Suppressor macrophage treated with lipopolysaccharide for 4 hours (primary cell): ENCODE results near the gene PLPPR2.
"Not testable (repeated sequence)": the region's sequence is repeated elsewhere in the genome, so short reads cannot be mapped to it uniquely, and the experiment has no call there.

ENCODE experiments used
- DNase-seq: peaks from one replicate; pipeline ENCODE4 v3.0.0-alpha.2; 2020

PLPPR2 gene

GRCh38 chr19:11355160-11356073 lies at the start of gene PLPPR2:
Gene PLPPR2 (plus strand): TSS chr19:11355432. CDS start chr19:11357674, 2,242 bp downstream.
- DNase-seq = peak; percentile 95

- no peak for DNase-seq
Measured at GRCh38 chr19:11306337-11306736, 48.9 kb upstream of the PLPPR2 start.

GRCh38 chr19:11320278-11320995 lies 34.8 kb upstream of the PLPPR2 start:
- not testable (repeated sequence) for DNase-seq

- no peak for DNase-seq
Measured at GRCh38 chr19:11321191-11322126, 33.8 kb upstream of the PLPPR2 start.

- peak; percentile 53 for DNase-seq
Measured at GRCh38 chr19:11322269-11323024, 32.8 kb upstream of the PLPPR2 start.

GRCh38 chr19:11323601-11324078 lies 31.6 kb upstream of the PLPPR2 start:
- no peak for DNase-seq

GRCh38 chr19:11324079-11324661 lies 31.1 kb upstream of the PLPPR2 start:
- DNase-seq = peak; percentile 86

- DNase-seq = no peak
Measured at GRCh38 chr19:11324748-11325389, 30.4 kb upstream of the PLPPR2 start.

- no peak for DNase-seq
Measured at GRCh38 chr19:11325544-11325943, 29.7 kb upstream of the PLPPR2 start.

- DNase-seq = no peak
Measured at GRCh38 chr19:11330127-11330526, 25.1 kb upstream of the PLPPR2 start.

- no peak for DNase-seq
Measured at GRCh38 chr19:11331502-11331901, 23.7 kb upstream of the PLPPR2 start.

- DNase-seq = no peak
Measured at GRCh38 chr19:11332822-11333221, 22.4 kb upstream of the PLPPR2 start.

GRCh38 chr19:11333838-11334237 lies 21.4 kb upstream of the PLPPR2 start:
- not testable (repeated sequence) for DNase-seq

- DNase-seq = no peak
Measured at GRCh38 chr19:11335449-11336146, 19.6 kb upstream of the PLPPR2 start.

GRCh38 chr19:11337080-11337479 lies 18.2 kb upstream of the PLPPR2 start:
- DNase-seq = peak; percentile 20

GRCh38 chr19:11338121-11338520 lies 17.1 kb upstream of the PLPPR2 start:
- no peak for DNase-seq

- no peak for DNase-seq
Measured at GRCh38 chr19:11338569-11339253, 16.5 kb upstream of the PLPPR2 start.

GRCh38 chr19:11339254-11340098 lies 15.8 kb upstream of the PLPPR2 start, which contains the start of gene RAB3D:
Gene RAB3D (minus strand): TSS chr19:11339657. CDS start chr19:11337399, 2,258 bp downstream.
- peak; percentile 92 for DNase-seq

- DNase-seq = not testable (repeated sequence)
Measured at GRCh38 chr19:11340099-11340467, 15.1 kb upstream of the PLPPR2 start.
